SIG-M5 (cell line): ENCODE measurements around the gene KNSTRN.
A peak's percentile ranks its signal among the peaks of the same experiment; 100 is the strongest.

Experiments
- DNase-seq: peaks from one replicate; lab custom pipeline; 2025; lab: John Stamatoyannopoulos, UW

The KNSTRN gene

GRCh38 chr15:40397688-40398412, 15.3 kb downstream of the KNSTRN start:
- DNase-seq: no peak

GRCh38 chr15:40398413-40398873, 15.9 kb downstream of the KNSTRN start:
- peak; percentile 12 for DNase-seq

- DNase-seq: no peak
Observed at GRCh38 chr15:40399370-40399769, 16.8 kb downstream of the KNSTRN start.

GRCh38 chr15:40405501-40406381, 23.2 kb downstream of the KNSTRN start, which contains the start of gene IVD:
IVD (plus strand) TSS chr15:40405795; CDS start chr15:40405828, 33 bp downstream.
- peak; percentile 79 for DNase-seq

DNA sequence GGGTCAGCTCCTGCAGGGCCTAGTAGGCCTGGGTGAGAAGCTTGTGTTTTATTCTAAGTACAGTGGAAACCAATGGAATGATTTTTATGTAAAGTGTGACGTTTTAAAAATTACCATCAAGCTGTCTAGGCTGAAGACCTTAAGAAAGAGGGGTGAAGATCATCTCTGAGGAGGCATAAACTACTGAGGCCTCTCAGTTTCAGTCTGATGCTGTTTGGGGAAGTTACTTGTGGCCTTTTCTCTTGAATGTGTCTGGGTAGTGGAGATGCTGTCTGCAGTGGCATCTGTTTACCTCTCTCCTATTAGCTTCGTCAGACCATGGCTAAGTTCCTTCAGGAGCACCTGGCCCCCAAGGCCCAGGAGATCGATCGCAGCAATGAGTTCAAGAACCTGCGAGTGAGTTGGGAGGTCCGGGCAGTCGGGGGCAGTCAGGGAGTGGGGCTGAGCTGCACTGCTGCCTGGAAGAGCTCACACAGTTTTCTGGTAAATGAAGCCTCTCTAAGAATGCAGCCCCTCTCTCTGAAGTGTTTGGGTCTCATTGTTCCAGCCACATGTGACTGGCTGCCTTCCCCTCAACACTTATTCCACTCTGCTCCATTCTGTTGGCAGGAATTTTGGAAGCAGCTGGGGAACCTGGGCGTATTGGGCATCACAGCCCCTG, 24.9 kb downstream of the KNSTRN start:
- DNase-seq: no peak

DNA sequence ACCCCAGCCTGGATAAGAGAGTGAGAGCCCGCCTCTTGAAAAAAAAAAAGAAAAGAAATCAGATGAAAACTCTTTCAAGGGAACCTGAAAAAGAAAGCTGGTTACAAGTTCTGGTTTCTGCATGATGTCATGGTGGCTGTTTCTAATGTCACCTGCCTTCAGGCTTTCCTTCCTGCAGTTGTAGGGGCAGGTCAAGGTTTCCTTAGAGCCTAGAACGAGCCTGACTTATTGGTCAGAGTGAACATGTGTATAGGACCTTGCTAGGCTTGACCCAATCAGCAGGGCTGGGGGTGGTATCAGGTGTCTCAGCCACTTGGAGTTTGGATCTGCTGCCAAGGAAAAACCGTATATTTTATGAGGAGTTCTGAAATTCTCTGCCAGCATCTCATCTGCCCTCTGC, 26.8 kb downstream of the KNSTRN start:
- no peak for DNase-seq

- DNase-seq: no peak
Observed at GRCh38 chr15:40410476-40410875, 28.0 kb downstream of the KNSTRN start.

DNA sequence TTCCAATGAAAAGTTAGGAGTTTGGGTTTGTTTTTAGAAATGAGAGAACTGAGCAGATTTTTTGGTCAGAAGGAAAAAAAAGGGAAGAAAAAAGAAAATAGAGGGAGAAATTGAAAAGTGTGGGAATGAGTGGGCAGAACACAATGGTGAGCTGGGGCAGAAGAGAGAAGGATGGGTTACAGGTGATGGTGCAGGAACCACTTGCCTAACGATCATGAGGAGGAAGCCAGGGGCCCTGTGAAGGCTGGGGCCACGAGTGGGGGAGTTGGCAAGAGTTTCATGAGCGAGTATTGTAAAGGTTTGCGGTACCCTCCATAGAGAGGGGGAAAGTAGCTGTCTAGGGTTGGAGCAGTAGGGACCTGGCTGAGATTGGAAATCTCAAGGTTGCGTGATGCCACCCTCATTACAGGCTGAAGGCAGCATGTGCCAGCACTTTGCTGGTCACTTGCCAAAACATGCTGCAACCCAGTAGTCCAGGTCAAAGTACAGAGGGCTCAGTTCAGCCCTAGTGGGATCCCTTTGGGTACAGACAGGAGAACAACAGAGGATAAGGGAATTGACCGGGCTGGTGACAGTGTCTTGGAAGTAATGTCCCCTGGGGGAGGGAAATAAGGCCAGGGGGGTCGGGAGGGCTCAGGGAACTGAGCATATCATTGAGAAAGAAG, 29.7 kb downstream of the KNSTRN start:
- no peak for DNase-seq

GRCh38 chr15:40413036-40413435, 30.5 kb downstream of the KNSTRN start:
- DNase-seq: no peak

GRCh38 chr15:40414816-40415215, 32.3 kb downstream of the KNSTRN start:
- DNase-seq: no peak

DNA sequence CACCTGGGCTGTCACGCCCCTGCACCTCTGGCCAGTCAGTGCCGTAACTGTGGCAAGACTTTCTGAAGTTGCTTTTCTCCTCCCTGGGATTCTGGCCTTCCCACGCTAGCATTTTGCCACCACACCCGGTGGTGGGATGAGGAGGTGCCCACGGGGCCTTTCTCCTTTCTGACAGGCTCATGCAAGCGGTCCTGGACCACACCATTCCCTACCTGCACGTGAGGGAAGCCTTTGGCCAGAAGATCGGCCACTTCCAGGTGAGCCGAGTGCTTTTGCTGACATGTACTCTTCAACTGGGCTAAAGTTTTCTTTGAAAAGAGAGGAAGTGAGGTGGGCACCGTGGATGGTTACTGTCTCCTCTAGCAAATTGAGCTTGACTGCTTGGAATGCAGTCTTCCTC, 32.7 kb downstream of the KNSTRN start:
- DNase-seq: no peak

- DNase-seq: no peak
Observed at GRCh38 chr15:40416056-40416455, 33.5 kb downstream of the KNSTRN start.

DNA sequence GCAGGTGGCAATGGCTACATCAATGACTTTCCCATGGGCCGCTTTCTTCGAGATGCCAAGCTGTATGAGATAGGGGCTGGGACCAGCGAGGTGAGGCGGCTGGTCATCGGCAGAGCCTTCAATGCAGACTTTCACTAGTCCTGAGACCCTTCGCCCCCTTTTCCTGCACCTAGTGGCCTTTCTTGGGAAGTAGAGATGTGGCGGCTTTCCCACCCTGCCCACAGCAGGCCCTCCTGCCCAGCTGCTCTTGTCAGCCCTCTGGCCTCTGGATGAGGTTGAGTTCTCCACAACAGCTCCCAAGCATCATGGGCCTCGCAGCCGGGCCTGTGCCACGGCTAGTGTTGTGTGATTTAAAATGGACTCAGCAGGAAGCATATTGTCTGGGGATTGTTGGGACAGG, 35.6 kb downstream of the KNSTRN start:
- DNase-seq: no peak

DNA sequence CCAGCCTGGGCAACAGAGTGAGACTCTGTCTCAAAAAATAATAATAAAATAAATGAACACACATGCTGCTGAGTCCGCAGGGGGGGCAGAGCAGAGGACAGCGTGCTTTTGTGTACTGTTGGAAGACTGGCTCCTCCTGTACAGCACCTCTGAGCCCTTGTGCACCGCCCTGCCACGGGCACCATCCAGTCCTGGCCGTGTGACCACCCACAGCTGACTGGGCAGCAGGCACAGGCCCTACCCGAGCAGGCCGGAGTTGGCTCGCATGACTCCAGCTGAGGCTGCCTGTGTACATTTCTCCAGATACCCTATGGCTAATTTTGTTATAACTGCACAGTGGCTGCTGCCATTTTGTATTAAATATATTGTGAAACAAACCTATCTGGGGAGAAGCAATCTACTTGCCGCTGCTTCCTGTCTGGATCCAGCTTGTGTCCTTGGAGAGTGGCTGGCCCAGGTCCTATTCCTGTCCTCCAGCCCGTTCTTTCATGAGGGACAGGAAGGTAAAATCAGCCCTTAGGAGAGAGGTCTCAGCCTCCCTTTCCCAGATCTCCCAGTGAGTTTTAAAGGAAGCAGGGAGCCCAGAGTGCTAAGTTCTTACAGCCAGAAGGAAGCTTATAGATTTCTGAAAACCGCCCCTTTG, 37.7 kb downstream of the KNSTRN start:
- DNase-seq: no peak

GRCh38 chr15:40420793-40421192, 38.3 kb downstream of the KNSTRN start:
- no peak for DNase-seq

DNA sequence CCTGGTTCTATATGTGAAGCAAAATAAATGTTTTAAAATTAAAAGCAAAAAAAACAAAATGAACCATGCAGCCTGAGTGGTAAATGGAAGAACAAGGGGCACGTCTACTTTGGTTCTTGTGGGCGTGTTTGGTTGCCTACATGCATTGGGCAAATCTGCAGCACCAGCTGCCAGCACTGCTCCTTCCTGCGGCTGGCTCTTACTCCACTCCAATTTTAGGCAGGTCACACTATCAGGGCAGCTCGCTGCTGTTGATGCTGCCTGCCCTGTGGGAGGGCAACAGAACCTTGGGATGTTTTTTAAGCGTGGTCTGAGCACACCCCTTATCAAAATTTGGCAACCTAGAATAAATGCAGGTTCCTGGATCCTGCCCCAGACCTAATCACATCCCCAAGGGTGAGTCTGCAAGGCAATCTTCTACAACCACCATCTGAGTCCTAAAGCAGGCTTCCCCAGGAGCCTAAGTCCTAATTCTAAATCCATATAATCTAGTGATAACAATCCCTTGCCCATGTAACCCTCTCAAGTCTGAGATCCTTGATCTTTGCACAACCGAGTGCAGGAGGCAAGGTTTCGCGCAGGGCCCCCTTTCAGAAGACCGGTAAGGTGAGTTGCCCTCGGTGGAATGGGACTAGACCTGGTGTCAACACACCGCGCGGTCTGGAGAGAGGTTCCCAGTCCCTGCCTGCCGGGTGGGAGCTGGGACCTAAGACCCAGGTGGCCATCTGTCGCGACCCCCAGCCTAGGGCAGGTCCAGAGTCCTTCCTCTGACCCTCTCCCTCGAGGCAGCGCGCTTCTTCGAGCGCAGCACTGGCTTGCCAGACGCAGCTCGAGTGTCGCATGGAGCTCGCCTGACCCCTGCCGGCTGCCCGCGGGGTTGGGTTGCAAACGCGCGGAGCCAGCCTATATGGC, 39.0 kb downstream of the KNSTRN start:
- DNase-seq: no peak

DNA sequence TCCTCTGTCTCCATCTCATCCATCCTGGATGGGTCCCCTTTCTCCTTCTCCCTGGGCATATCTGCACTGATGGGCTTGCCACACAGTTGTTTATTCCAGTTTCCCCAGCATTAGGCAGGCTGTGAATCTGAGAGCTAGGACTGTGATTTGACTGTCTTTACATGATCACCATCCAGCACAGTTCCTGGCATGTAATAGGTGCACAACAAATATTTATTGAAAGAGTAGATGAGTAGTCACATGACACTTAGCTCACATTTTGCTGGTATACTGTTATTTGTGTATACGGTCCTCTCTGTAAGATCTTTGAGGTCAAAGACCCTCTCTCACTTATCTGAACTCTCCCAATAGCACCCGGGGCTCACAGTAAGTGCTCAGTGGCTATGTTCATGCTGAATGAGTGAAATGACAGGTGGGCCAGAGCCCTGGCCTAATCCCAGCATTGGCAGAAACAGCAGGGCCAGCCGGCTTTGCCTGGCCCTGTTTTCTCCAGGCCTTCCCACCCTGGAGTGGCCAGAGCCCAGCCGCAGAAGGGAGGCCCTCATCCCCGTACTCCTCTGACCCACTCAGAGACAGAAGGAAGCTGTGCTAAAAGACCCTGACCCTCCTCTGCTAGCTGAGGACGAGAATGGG, 42.1 kb downstream of the KNSTRN start:
- DNase-seq: no peak

GRCh38 chr15:40425681-40426080, 43.2 kb downstream of the KNSTRN start:
- DNase-seq: no peak

GRCh38 chr15:40427188-40427587, 44.7 kb downstream of the KNSTRN start:
- DNase-seq: no peak

DNA sequence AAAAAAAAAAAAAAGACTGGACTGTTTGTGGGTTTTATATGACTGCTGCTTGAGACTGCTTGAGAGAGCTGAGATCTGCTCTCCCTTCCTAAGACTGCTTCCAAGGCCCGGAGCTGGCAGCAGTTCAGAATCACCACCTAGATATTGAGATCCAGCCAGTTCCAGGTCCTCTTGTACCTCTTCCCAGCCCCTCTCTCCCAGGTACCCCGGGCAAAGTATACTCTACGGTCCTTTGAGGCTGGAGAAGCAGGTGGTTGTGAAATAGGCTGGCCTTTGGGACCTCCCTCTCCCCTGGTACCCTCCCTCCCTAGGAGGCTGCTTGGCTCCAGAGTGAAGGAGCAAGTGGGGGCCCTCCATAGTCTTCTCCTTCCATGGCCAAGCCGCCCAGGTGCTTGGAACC, 45.7 kb downstream of the KNSTRN start:
- DNase-seq: no peak
